ENCODE measurements around the gene ATP1A4.

DNA sequence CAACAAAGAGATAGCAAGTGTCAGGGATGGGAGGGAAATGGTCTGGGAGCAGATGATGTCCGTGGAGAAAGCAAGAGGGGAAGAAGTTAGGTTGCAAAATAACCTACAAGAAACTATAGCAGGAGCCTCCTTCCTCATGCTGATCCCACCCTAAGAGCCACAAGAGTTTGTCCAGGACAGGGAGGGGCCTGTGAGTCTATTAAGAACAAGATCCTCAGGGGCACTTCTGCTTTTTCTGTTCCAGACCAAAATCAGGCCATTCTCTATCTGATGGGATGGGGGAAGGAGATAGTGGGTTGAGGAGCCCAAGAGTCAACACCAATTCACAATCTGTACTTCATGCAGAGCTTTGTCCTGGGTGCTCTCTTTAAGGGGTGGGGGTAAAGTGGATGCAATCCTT lies 7.7 kb upstream of the ATP1A4 start:
- TF ChIP-seq, protein P1, sequence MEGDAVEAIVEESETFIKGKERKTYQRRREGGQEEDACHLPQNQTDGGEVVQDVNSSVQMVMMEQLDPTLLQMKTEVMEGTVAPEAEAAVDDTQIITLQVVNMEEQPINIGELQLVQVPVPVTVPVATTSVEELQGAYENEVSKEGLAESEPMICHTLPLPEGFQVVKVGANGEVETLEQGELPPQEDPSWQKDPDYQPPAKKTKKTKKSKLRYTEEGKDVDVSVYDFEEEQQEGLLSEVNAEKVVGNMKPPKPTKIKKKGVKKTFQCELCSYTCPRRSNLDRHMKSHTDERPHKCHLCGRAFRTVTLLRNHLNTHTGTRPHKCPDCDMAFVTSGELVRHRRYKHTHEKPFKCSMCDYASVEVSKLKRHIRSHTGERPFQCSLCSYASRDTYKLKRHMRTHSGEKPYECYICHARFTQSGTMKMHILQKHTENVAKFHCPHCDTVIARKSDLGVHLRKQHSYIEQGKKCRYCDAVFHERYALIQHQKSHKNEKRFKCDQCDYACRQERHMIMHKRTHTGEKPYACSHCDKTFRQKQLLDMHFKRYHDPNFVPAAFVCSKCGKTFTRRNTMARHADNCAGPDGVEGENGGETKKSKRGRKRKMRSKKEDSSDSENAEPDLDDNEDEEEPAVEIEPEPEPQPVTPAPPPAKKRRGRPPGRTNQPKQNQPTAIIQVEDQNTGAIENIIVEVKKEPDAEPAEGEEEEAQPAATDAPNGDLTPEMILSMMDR (IDR thresholded peaks at IDR 0.05) = no peak
- TF ChIP-seq POLR2A (IDR thresholded peaks at IDR 0.05) = no peak
